Measurements from ENCODE around the gene C12orf42. TPM values are rescaled to one million over a fixed set of nuclear protein-coding genes. Genes with fewer than 3 reads are reported as not detected.

C12orf42 gene
- total RNA-seq, 8 experiments from 2014 or later = 0.14 to 1.1 (median 0.23) TPM; not detected in 4

GRCh38 chr12:103257763-103258162 is 238.0 kb downstream of the C12orf42 start:
- Histone ChIP-seq H3K4me3 (no peak overlapping the region), H3K27ac (no peak overlapping the region), H3K4me1 (replicated peaks in 1 of 2) (no peaks in the 10 kb centered on the region)
- no peak for ATAC-seq (replicated peaks in 6 of 8)
- WGBS, 10 experiments = 0 to 92% (median 74%) methylated on average over 2 of the region's 2 CpGs
- in situ Hi-C loops (cut with MboI; ENCODE audit: low pct_unique_long_range_greater_than_20kb in 2 of 9, low sequenced_read_pairs in 9 of 9, unreplicated experiment in 9 of 9) = no loop called here

Other genes with a start within 250 kb of the C12orf42 start
- gene STAB2, start 91.3 kb upstream of the C12orf42 start, total RNA-seq = under 1 TPM in 1 of 8 experiments, not detected in 7; 0.21 TPM